Astrocyte (in vitro differentiated cells and primary cell): ENCODE data around the gene RNF157. TPM values are rescaled to one million over a fixed set of nuclear protein-coding genes. Genes with fewer than 3 reads are reported as not detected.
A peak's percentile ranks its signal among the peaks of the same experiment; 100 is the strongest.

ENCODE experiments used
- DNase-seq: peaks from one replicate; pipeline ENCODE4 v3.0.0-alpha.2; 2010; ENCODE audit warnings: low read depth
- FAIRE-seq: peaks from 2 replicates; lab custom pipeline; 2011; peaks lifted over from hg19 to GRCh38; lab: Jason Lieb, UNC
- H2AFZ ChIP-seq: 2 replicates; pipeline ENCODE4 v1.6.0; 2012; ENCODE audit warnings: low read depth, low read length, inconsistent platforms
- H3K27ac ChIP-seq: 2 replicates; pipeline ENCODE4 v1.5.1; 2011; ENCODE audit warnings: low read depth, low read length, inconsistent platforms
- H3K27me3 ChIP-seq: 2 replicates; pipeline ENCODE4 v1.6.0; 2011; ENCODE audit warnings: low read length, inconsistent platforms; ENCODE audit not compliant: insufficient read depth
- H3K36me3 ChIP-seq: 2 replicates; pipeline ENCODE4 v1.5.1; 2011; ENCODE audit warnings: low read length, inconsistent platforms; ENCODE audit not compliant: insufficient read depth
- H3K4me1 ChIP-seq: 2 replicates; pipeline ENCODE4 v1.5.1; 2011; ENCODE audit warnings: low read length, inconsistent platforms; ENCODE audit not compliant: insufficient read depth
- H3K4me2 ChIP-seq: 2 replicates; pipeline ENCODE4 v1.6.0; 2012; ENCODE audit warnings: low read length, inconsistent platforms
- H3K4me3 ChIP-seq: 2 replicates; pipeline ENCODE4 v1.5.1; 2011; ENCODE audit warnings: low read depth, mild to moderate bottlenecking, low read length, inconsistent platforms; ENCODE audit not compliant: insufficient read depth
- H3K79me2 ChIP-seq: 2 replicates; pipeline ENCODE4 v1.6.0; 2012; ENCODE audit warnings: mild to moderate bottlenecking, low read length, inconsistent platforms; ENCODE audit not compliant: insufficient read depth
- H3K9ac ChIP-seq: 2 replicates; pipeline ENCODE4 v1.6.0; 2012; ENCODE audit warnings: mild to moderate bottlenecking, low read length, inconsistent platforms
- H3K9me3 ChIP-seq: 2 replicates; pipeline ENCODE4 v1.5.1; 2012; ENCODE audit warnings: low read depth, mild to moderate bottlenecking, low read length, inconsistent platforms; ENCODE audit not compliant: insufficient read depth
- H4K20me1 ChIP-seq: 2 replicates; pipeline ENCODE4 v1.6.0; 2012; ENCODE audit warnings: low read length, inconsistent platforms; ENCODE audit not compliant: insufficient read depth
- H3K27ac Mint-ChIP-seq: one replicate; pipeline ENCODE4 v1.8.0; 2021; ENCODE audit warnings: mild to moderate bottlenecking, mixed read lengths; ENCODE audit not compliant: unreplicated experiment
- H3K27me3 Mint-ChIP-seq: one replicate; pipeline ENCODE4 v1.8.0; 2021; ENCODE audit warnings: low read depth, mixed read lengths; ENCODE audit not compliant: unreplicated experiment
- H3K36me3 Mint-ChIP-seq: one replicate; pipeline ENCODE4 v1.8.0; 2021; ENCODE audit warnings: low read depth, mixed read lengths; ENCODE audit not compliant: unreplicated experiment
- H3K4me1 Mint-ChIP-seq: one replicate; pipeline ENCODE4 v1.8.0; 2021; ENCODE audit warnings: low read depth, mixed read lengths; ENCODE audit not compliant: unreplicated experiment
- H3K4me3 Mint-ChIP-seq: one replicate; pipeline ENCODE4 v1.8.0; 2021; ENCODE audit warnings: mild to moderate bottlenecking, moderate library complexity, mixed read lengths; ENCODE audit not compliant: unreplicated experiment
- H3K9me3 Mint-ChIP-seq: one replicate; pipeline ENCODE4 v1.8.0; 2021; ENCODE audit warnings: mild to moderate bottlenecking, mixed read lengths; ENCODE audit not compliant: unreplicated experiment
- CTCF ChIP-seq: IDR thresholded peaks from 2 replicates; pipeline ENCODE4 v1.5.1; 2011; ENCODE audit warnings: low read depth, mild to moderate bottlenecking, inconsistent platforms, low read length, moderate library complexity; ENCODE audit not compliant: insufficient read depth
- EZH2 ChIP-seq: IDR thresholded peaks from 2 replicates; pipeline ENCODE4 v1.6.1; 2012; ENCODE audit warnings: mild to moderate bottlenecking, low read length, inconsistent platforms; ENCODE audit not compliant: insufficient read depth
- total RNA-seq: library from RNA; stranded (reverse); gene quantifications from 2 replicates; pipeline ENCODE4 v1.2.1, GENCODE V29; 2021

Gene RNF157
- total RNA-seq, 1 donor from 2014 or later = 1.4 TPM

- peak; percentile 58 for DNase-seq
- peaks cover 10% of the 10 kb centered on the region for H3K36me3 Mint-ChIP-seq
- H3K4me1 Mint-ChIP-seq = peaks cover 4% of the 10 kb centered on the region
- H4K20me1 ChIP-seq = peaks cover 12% of the 10 kb centered on the region
- no peak for FAIRE-seq
- H3K9ac ChIP-seq = peak within 1 kb of the TSS; percentile 91
- H2AFZ ChIP-seq = peak within 1 kb of the TSS; percentile 98
- peak within 1 kb of the TSS; percentile 99 for H3K4me3 Mint-ChIP-seq
- no peak for TF ChIP-seq CTCF
- no peak for TF ChIP-seq EZH2
- H3K4me3 ChIP-seq = peak within 1 kb of the TSS; percentile 89
- H3K36me3 ChIP-seq = peaks cover 17% of the 10 kb centered on the region
- no peaks in the 10 kb centered on the region for H3K27me3 ChIP-seq
- no peaks in the 10 kb centered on the region for H3K27me3 Mint-ChIP-seq
- peaks cover 28% of the 10 kb centered on the region for H3K79me2 ChIP-seq
- peak within 1 kb of the TSS; percentile 91 for H3K27ac Mint-ChIP-seq
- H3K9me3 Mint-ChIP-seq = no peaks in the 10 kb centered on the region
- peak within 1 kb of the TSS; percentile 100 for H3K4me2 ChIP-seq
- peaks cover 9% of the 10 kb centered on the region for H3K4me1 ChIP-seq
- H3K9me3 ChIP-seq = no peaks in the 10 kb centered on the region
- H3K27ac ChIP-seq = peak within 1 kb of the TSS; percentile 80
Measured at GRCh38 chr17:76103274-76104139, 136.8 kb downstream of the RNF157 start, which contains the start of gene EXOC7. Gene EXOC7, minus strand, starts transcription at chr17:76103787. Its CDS starts 95 bp downstream, at chr17:76103692.

GRCh38 chr17:76102944-76103273 is 137.4 kb downstream of the RNF157 start:
- Histone ChIP-seq H3K9me3 (no peaks in the 10 kb centered on the region), H3K4me1 (peaks cover 9% of the 10 kb centered on the region), H3K4me3 (peak overlapping the region; percentile 89), H3K27me3 (no peaks in the 10 kb centered on the region), H2AFZ (peak overlapping the region; percentile 98), H3K27ac (peak overlapping the region; percentile 80), H4K20me1 (peaks cover 12% of the 10 kb centered on the region), H3K79me2 (peaks cover 28% of the 10 kb centered on the region), H3K9ac (peak overlapping the region; percentile 91), H3K36me3 (peaks cover 17% of the 10 kb centered on the region), H3K4me2 (peak overlapping the region; percentile 100)
- Mint-ChIP-seq H3K27me3 (no peaks in the 10 kb centered on the region), H3K4me1 (peaks cover 4% of the 10 kb centered on the region), H3K27ac (peak overlapping the region; percentile 91), H3K9me3 (no peaks in the 10 kb centered on the region), H3K36me3 (peaks cover 10% of the 10 kb centered on the region), H3K4me3 (peak overlapping the region; percentile 99)
- TF ChIP-seq EZH2 (no peak), CTCF (no peak)
- FAIRE-seq = no peak
- no peak for DNase-seq
